Pancreas (tissue), 10 donors: ENCODE data around the gene SPTBN2. TPM values are rescaled to one million over a fixed set of nuclear protein-coding genes. Genes with fewer than 3 reads are reported as not detected.

Experiments used
- ATAC-seq, 4 donors: fragments of 200-7000 bp; cut with Tn5 transposase; one replicate each; pipeline versions ENCODE4 v1.8.0 to v1.9.1; 2020; ENCODE audit warnings: mild to moderate bottlenecking in 4 of 4, moderate library complexity in 4 of 4
- DNase-seq, 6 donors: peaks; one replicate each; pipeline ENCODE4 v3.0.0-alpha.2; 2020
- FAIRE-seq: peaks from 2 replicates; lab custom pipeline; 2012; peaks lifted over from hg19 to GRCh38; lab: Jason Lieb, UNC
- H3K27ac ChIP-seq, 4 donors: fragments of 200-600 bp; sonication (generic); 1 replicate in 3 of 4; 2 replicates in 1 of 4; pipeline versions ENCODE4 v1.5.0 to v1.8.0; 2020
- H3K27me3 ChIP-seq, 4 donors: fragments of 200-600 bp; one replicate each; pipeline ENCODE4 v1.8.0; 2021
- H3K36me3 ChIP-seq, 3 donors: fragments of 200-600 bp; sonication (generic) in 1 of 3; one replicate each; pipeline versions ENCODE4 v1.5.0 to v1.8.0; 2020 to 2021
- H3K4me1 ChIP-seq, 3 donors: fragments of 200-600 bp; one replicate each; pipeline ENCODE4 v1.8.0; 2021
- H3K4me3 ChIP-seq, 4 donors: fragments of 200-600 bp; sonication (generic) in 2 of 4; one replicate each; pipeline versions ENCODE4 v1.5.0 to v1.8.0; 2020 to 2021
- H3K9me3 ChIP-seq, 4 donors: fragments of 200-600 bp; one replicate each; pipeline ENCODE4 v1.8.0; 2021
- WGBS, 2 donors: extraction: QIAGEN DNeasy Blood & Tissue Kit; methylation state at CpG; one replicate each; pipeline ENCODE4 v1.1.7; 2013; 5-methylcytosine and 5-hydroxymethylcytosine counted together
- intact Hi-C, 3 donors: fragments of 100-400 bp; cut with DNase I; formaldehyde crosslinking; loops; one replicate each; pipeline versions ENCODE4 v1.11.1 to v1.14.2; 2022
- polyA plus RNA-seq, 2 donors: library from polyadenylated mRNA; stranded (reverse); fragments of 200-250 nt; gene quantifications; one replicate each; pipeline ENCODE4 v1.2.3, GENCODE V29; 2013
- total RNA-seq, 6 donors: library from RNA; stranded (reverse); fragmentation: NEBNext Ultra II Directional in 4 of 6; extraction: Animal tissue kit (Norgen Biotek cat#: 25700) in 4 of 6; gene quantifications; one replicate each; pipeline versions ENCODE4 v1.2.1 to v1.2.4, GENCODE V29; 2021 to 2023
- TF ChIP-seq, protein P1 (sequence below), 4 donors: fragments of 200-600 bp; sonication (generic) in 3 of 4; IDR thresholded peaks; one replicate each; pipeline versions ENCODE4 v1.5.0 to v1.8.0; 2021; ENCODE audit warnings: antibody characterized with exemption in 4 of 4
- donor health status: healthy with polysubstance abuse.
- donor health status: DM: no; HTN: no; CAD: no; lungs with moderate emphysema.
- donor health status: DM: no; HTN: no; CAD: no.
- donor health status: control.
- donor health status: control.
- donor health status: Bipolar disorder and iron deficiency.
- donor health status: DM: yes; HTN: yes; CAD: no.
- donor health status: DM: no; HTN: no; CAD: no.
- donor health status: DM: no; HTN: no; CAD: no.
- donor health status: DM: yes; HTN: yes; CAD: no.

Gene SPTBN2
- total and polyA plus RNA-seq, 8 donors = 17.8 to 59.8 (median 38.7) TPM

DNA sequence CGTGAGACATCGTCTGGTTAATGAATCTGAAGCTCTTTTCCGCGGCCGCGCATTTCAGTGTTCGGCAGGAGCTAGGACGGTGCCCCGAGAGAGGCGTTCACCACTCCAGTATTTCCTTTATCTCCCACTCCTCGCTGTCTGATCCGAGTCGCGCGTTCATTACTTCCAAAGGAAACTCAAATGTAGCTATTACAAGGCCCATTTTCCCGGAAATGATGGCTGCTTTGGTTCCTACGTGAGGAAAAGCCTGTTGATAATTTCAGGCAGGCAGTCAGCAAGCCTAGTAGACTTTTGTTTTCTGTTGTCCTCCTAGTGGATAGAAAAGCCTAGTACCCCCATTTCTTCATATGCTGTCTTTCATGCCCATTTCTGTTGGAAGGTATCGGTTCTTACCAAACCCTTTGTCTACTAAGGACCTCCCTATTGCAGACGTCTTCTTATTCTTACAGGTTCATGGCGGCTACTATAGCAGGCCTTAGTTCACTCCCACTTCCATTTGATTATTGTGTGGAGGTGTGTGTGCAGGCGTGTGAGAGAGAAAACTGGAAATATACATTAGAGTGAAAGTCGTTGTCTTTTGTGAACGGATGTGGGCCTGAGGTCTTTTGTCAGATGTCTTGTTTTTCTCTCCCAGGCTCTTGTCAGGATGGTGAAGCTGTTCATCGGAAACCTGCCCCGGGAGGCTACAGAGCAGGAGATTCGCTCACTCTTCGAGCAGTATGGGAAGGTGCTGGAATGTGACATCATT, 89.8 kb downstream of the SPTBN2 start:
- H3K27me3 ChIP-seq = no peaks in the 10 kb centered on the region
- H3K4me3 ChIP-seq = peak overlapping the region; percentile 44 to 77 (median 72)
- intact Hi-C loops = no loop called here
- H3K9me3 ChIP-seq = no peaks in the 10 kb centered on the region
- 2% methylated on average over 27 of the region's 27 CpGs for WGBS, 2 donors
- no peak for FAIRE-seq
- peak overlapping the region; percentile 58 to 91 (median 77) for H3K27ac ChIP-seq
- TF ChIP-seq, protein P1, sequence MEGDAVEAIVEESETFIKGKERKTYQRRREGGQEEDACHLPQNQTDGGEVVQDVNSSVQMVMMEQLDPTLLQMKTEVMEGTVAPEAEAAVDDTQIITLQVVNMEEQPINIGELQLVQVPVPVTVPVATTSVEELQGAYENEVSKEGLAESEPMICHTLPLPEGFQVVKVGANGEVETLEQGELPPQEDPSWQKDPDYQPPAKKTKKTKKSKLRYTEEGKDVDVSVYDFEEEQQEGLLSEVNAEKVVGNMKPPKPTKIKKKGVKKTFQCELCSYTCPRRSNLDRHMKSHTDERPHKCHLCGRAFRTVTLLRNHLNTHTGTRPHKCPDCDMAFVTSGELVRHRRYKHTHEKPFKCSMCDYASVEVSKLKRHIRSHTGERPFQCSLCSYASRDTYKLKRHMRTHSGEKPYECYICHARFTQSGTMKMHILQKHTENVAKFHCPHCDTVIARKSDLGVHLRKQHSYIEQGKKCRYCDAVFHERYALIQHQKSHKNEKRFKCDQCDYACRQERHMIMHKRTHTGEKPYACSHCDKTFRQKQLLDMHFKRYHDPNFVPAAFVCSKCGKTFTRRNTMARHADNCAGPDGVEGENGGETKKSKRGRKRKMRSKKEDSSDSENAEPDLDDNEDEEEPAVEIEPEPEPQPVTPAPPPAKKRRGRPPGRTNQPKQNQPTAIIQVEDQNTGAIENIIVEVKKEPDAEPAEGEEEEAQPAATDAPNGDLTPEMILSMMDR (IDR thresholded peaks at IDR 0.05) = no peak
- peak in 2 of 6 donors; percentile 35 to 40 for DNase-seq
- ATAC-seq = peak; percentile 8 to 17 (median 10)
- H3K36me3 ChIP-seq = peaks cover 4 to 16% (median 13%) of the 10 kb centered on the region in 3 donors
- peaks cover 35 to 50% (median 36%) of the 10 kb centered on the region in 3 donors for H3K4me1 ChIP-seq

DNA sequence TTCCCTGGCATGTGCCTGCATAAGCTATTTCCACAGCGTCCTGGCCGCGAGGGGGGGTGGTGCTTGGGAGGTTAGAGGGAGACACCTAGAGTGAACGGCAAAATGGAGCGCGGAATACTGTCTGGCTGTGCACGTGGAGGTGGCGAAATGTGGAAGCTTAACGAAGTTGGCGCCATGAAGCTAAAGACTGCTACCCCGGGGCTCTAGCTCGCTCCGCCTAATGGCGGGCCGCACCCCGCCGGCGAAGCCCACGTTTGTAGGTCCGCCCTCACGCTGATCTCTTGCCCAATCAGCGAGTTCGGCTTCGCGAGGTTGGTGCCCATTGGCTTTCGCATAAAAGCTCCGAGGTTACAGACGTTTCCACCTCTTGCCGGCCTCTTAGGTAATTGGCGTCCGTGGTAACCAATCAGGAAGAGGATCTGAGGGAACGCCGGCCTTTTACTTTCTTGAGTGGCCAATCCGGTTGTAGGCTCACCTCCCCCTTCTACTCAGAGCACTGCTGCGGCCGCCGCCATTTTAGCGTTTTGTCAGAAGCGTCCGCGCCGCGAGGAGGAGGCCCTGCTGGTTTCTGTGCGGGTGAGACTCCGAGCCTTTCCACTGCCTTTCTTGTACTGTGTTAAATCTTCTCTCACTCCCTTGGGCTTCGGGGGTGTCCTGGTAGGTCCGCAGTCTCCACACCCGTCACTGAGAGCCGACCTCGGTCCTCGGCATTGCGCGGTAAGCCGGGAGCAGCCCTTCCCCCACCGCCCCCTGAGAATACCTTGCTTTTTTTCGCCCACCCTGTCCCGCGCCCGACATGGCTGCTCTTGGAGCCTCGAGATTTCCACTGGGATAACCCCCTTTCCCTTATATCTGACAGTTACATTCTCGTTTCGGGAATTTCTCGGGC, 90.6 kb downstream of the SPTBN2 start, which contains the start of gene RBM4:
Gene RBM4 (plus strand): TSS at position 527 of the 889 bp plus-strand sequence. CDS start 1,009 bp downstream, outside the sequence.
- WGBS, 2 donors = 0 to 1% methylated on average over 63 of the region's 63 CpGs
- TF ChIP-seq, protein P1 (IDR thresholded peaks at IDR 0.05) = no peak
- ATAC-seq (peak; percentile 91 to 97 (median 96)), FAIRE-seq (peak; percentile 84), DNase-seq (peak; percentile 90 to 99 (median 98))
- Histone ChIP-seq H3K9me3 (no peaks in the 10 kb centered on the region), H3K4me3 (peak within 1 kb of the TSS; percentile 44 to 77 (median 72)), H3K27ac (peak within 1 kb of the TSS; percentile 58 to 91 (median 77)), H3K36me3 (peaks cover 4 to 8% (median 4%) of the 10 kb centered on the region in 3 donors), H3K4me1 (peaks cover 29 to 42% (median 31%) of the 10 kb centered on the region in 3 donors), H3K27me3 (no peaks in the 10 kb centered on the region)
- intact Hi-C loops = no loop called here

- H3K9me3 ChIP-seq = no peaks in the 10 kb centered on the region
- no peaks in the 10 kb centered on the region for H3K27me3 ChIP-seq
- peak overlapping the region in 3 of 4 donors; percentile 4 to 77 (median 72) for H3K4me3 ChIP-seq
- ATAC-seq (peak; percentile 3 to 11 (median 5)), FAIRE-seq (no peak), DNase-seq (no peak)
- H3K4me1 ChIP-seq = peaks cover 26 to 34% (median 29%) of the 10 kb centered on the region in 3 donors
- H3K36me3 ChIP-seq = peaks cover under 1 to 4% (median 2%) of the 10 kb centered on the region in 3 donors
- H3K27ac ChIP-seq = peak overlapping the region; percentile 7 to 91 (median 66)
- TF ChIP-seq, protein P1 (IDR thresholded peaks at IDR 0.05) = no peak
- WGBS, 2 donors = 50 to 53% methylated on average over 12 of the region's 12 CpGs
- intact Hi-C loops = no loop called here
These were observed 91.3 kb downstream of the SPTBN2 start for GRCh38 chr11:66637557-66638176.

- TF ChIP-seq, protein P1 (IDR thresholded peaks at IDR 0.05) = no peak
- Histone ChIP-seq H3K9me3 (no peaks in the 10 kb centered on the region), H3K27me3 (no peaks in the 10 kb centered on the region), H3K27ac (no peak overlapping the region), H3K4me1 (peaks cover 13 to 22% (median 17%) of the 10 kb centered on the region in 3 donors), H3K36me3 (peaks cover 0 to 4% (median 2%) of the 10 kb centered on the region in 3 donors), H3K4me3 (no peak overlapping the region)
- intact Hi-C loops = no loop called here
- DNase-seq (no peak), FAIRE-seq (no peak), ATAC-seq (no peak)
- 85 to 92% methylated on average over 3 of the region's 3 CpGs for whole genome bisulfite sequencing, 2 donors
These were observed 92.6 kb downstream of the SPTBN2 start for GRCh38 chr11:66636411-66636810.

Other genes starting within 250 kb of the SPTBN2 start
- gene DPP3, start 248.8 kb downstream of the SPTBN2 start, total RNA-seq = 10 to 100 TPM in 4 of 6 donors, 1 to 10 TPM in 2; 8.5 to 27.0 (median 20.2) TPM
- gene DPP3, start 248.8 kb downstream of the SPTBN2 start, polyA plus RNA-seq = 10 to 100 TPM; 22.8 to 24.7 TPM
- gene BBS1, start 218.6 kb downstream of the SPTBN2 start, total RNA-seq = 10 to 100 TPM; 19.1 to 29.6 (median 21.5) TPM
- gene BBS1, start 218.6 kb downstream of the SPTBN2 start, polyA plus RNA-seq = 10 to 100 TPM; 22.0 to 31.9 TPM
- gene ZDHHC24, start 183.2 kb downstream of the SPTBN2 start, total RNA-seq = 10 to 100 TPM in 2 of 6 donors, 1 to 10 TPM in 4; 7.0 to 11.4 (median 8.3) TPM
- gene ZDHHC24, start 183.2 kb downstream of the SPTBN2 start, polyA plus RNA-seq = 1 to 10 TPM; 7.0 to 7.5 TPM
- gene ACTN3, start 182.3 kb downstream of the SPTBN2 start, total RNA-seq = under 1 TPM in 1 of 6 donors, not detected in 5; 0.15 TPM
- under 1 TPM in 1 of 2 donors, not detected in 1; 0.05 TPM for gene ACTN3, start 182.3 kb downstream of the SPTBN2 start, polyA plus RNA-seq
- 10 to 100 TPM; 10.6 to 31.4 (median 19.9) TPM for gene CTSF, start 160.6 kb downstream of the SPTBN2 start, total RNA-seq
- 10 to 100 TPM; 14.8 to 43.2 TPM for gene CTSF, start 160.6 kb downstream of the SPTBN2 start, polyA plus RNA-seq
- under 1 TPM; 0.20 to 0.38 (median 0.32) TPM for gene CCDC87, start 136.2 kb downstream of the SPTBN2 start, total RNA-seq
- gene CCDC87, start 136.2 kb downstream of the SPTBN2 start, polyA plus RNA-seq = under 1 TPM; 0.15 to 0.40 TPM
- gene CCS, start 136.0 kb downstream of the SPTBN2 start, total RNA-seq = 10 to 100 TPM; 16.9 to 31.7 (median 17.5) TPM
- 100 to 1,000 TPM; 114 to 125 TPM for gene CCS, start 136.0 kb downstream of the SPTBN2 start, polyA plus RNA-seq
- gene RBM14, start 112.6 kb downstream of the SPTBN2 start, total RNA-seq = 10 to 100 TPM; 24.4 to 57.9 (median 31.7) TPM
- 10 to 100 TPM; 36.5 to 61.6 TPM for gene RBM14, start 112.6 kb downstream of the SPTBN2 start, polyA plus RNA-seq
- 10 to 100 TPM; 47.5 to 80.2 (median 65.1) TPM for gene RBM4, start 90.5 kb downstream of the SPTBN2 start, total RNA-seq
- gene RBM4, start 90.5 kb downstream of the SPTBN2 start, polyA plus RNA-seq = 10 to 100 TPM; 60.6 to 84.2 TPM
- gene RBM4B, start 51.3 kb downstream of the SPTBN2 start, total RNA-seq = 10 to 100 TPM in 1 of 6 donors, 1 to 10 TPM in 5; 5.7 to 10.1 (median 6.5) TPM
- 10 to 100 TPM in 1 of 2 donors, 1 to 10 TPM in 1; 9.9 to 20.7 TPM for gene RBM4B, start 51.3 kb downstream of the SPTBN2 start, polyA plus RNA-seq
- gene RCE1, start 114.2 kb upstream of the SPTBN2 start, total RNA-seq = 10 to 100 TPM in 3 of 6 donors, 1 to 10 TPM in 3; 8.2 to 13.2 (median 9.4) TPM
- 10 to 100 TPM; 10.1 to 19.0 TPM for gene RCE1, start 114.2 kb upstream of the SPTBN2 start, polyA plus RNA-seq
- 1 to 10 TPM in 4 of 6 donors, under 1 TPM in 2; 0.51 to 7.8 (median 2.4) TPM for gene LRFN4, start 127.8 kb upstream of the SPTBN2 start, total RNA-seq
- gene LRFN4, start 127.8 kb upstream of the SPTBN2 start, polyA plus RNA-seq = 1 to 10 TPM; 3.9 to 6.9 TPM
- gene PC, start 229.2 kb upstream of the SPTBN2 start, total RNA-seq = 10 to 100 TPM in 3 of 6 donors, 1 to 10 TPM in 3; 4.1 to 14.4 (median 8.9) TPM
- gene PC, start 229.2 kb upstream of the SPTBN2 start, polyA plus RNA-seq = 10 to 100 TPM; 13.6 to 16.0 TPM
- under 1 TPM in 1 of 6 donors, not detected in 5; 0.38 TPM for gene C11orf86, start 246.1 kb upstream of the SPTBN2 start, total RNA-seq
- gene C11orf86, start 246.1 kb upstream of the SPTBN2 start, polyA plus RNA-seq = under 1 TPM in 1 of 2 donors, not detected in 1; 0.07 TPM